ENCODE data around the gene NXPH4. TPM values are rescaled to one million over a fixed set of nuclear protein-coding genes. Genes with fewer than 3 reads are reported as not detected.

The NXPH4 gene
- total and polyA plus RNA-seq, 10 of the 15 experiments (the other 5 are each of a cell fraction or from before 2014, with no cell fraction given): 0.03 to 0.26 TPM; not detected in 8

GRCh38 chr12:57198329-57198728 is 18.3 kb upstream of the NXPH4 start (continued):
- TF ChIP-seq NKRF (conservative IDR thresholded peaks at IDR 0.05) (no peak), PRDM15 (CRISPR knock-in tag; IDR thresholded peaks at IDR 0.05) (no peak)

- Histone ChIP-seq H3K9me3 (replicated peaks; ENCODE audit: control insufficient read depth, insufficient read depth, low read length) (no peaks in the 10 kb centered on the region), H3K4me2 (ENCODE audit: control insufficient read depth, insufficient read depth) (no peak overlapping the region), H3K4me1 (ENCODE audit: control insufficient read depth, insufficient read depth, low read length) (no peaks in the 10 kb centered on the region), H3K79me2 (ENCODE audit: control insufficient read depth, insufficient read depth, low read length) (no peaks in the 10 kb centered on the region), H3K4me3 (no peak overlapping the region), H2AFZ (ENCODE audit: control insufficient read depth, low read depth, low read length) (no peak overlapping the region), H3K36me3 (ENCODE audit: control insufficient read depth in 2 of 2, insufficient read depth in 2 of 2, low read length in 1 of 2) (no peaks in the 10 kb centered on the region; a peak in 1 of 4 replicates), H3K27ac (ENCODE audit: control insufficient read depth, insufficient read depth) (no peak overlapping the region), H3K27me3 (replicated peaks in 1 of 2; ENCODE audit: control insufficient read depth in 2 of 2, insufficient read depth in 2 of 2, low read length in 1 of 2) (no peaks in the 10 kb centered on the region), H3K9ac (ENCODE audit: control insufficient read depth, insufficient read depth, low read length) (no peak overlapping the region), H4K20me1 (ENCODE audit: control insufficient read depth, insufficient read depth) (no peaks in the 10 kb centered on the region)
- ChIA-PET CTCF (no interaction called here), POLR2A (no interaction called here), RAD21 (ENCODE audit: unreplicated experiment) (no interaction called here), SMC1A (ENCODE audit: uncharacterized antibody, unreplicated experiment) (no interaction called here)
- no peak for DNase-seq (ENCODE audit: low read depth, low spot score)
- no peak for FAIRE-seq
- intact Hi-C loops (cut with micrococcal nuclease; ENCODE audit: unreplicated experiment) (no loop called here), in situ Hi-C loops (cut with MboI) (no loop called here)
- 45% methylated on average over 15 of the region's 15 CpGs for WGBS (ENCODE audit: insufficient coverage, insufficient replicate concordance, low lambda C conversion rate, missing lambda C conversion rate)
- TF ChIP-seq FOS (IDR thresholded peaks at IDR 0.05; ENCODE audit: borderline replicate concordance, extremely low read depth, insufficient read length) (no peak), MEF2B (IDR thresholded peaks at IDR 0.05; ENCODE audit: partially characterized antibody, poor library complexity, severe bottlenecking) (no peak), IRF4 (IDR thresholded peaks at IDR 0.05; ENCODE audit: low read depth, low read length) (no peak), TARDBP (IDR thresholded peaks at IDR 0.05; ENCODE audit: borderline replicate concordance) (no peak), ZNF207 (IDR thresholded peaks at IDR 0.05; ENCODE audit: borderline replicate concordance) (no peak), CREB1 (IDR thresholded peaks at IDR 0.05; ENCODE audit: low read depth) (no peak), BCL11A (IDR thresholded peaks at IDR 0.05; ENCODE audit: low read depth, low read length) (no peak), SMAD5 (IDR thresholded peaks at IDR 0.05; ENCODE audit: low read depth) (no peak), KLF5 (IDR thresholded peaks at IDR 0.05; ENCODE audit: partially characterized antibody) (no peak), BMI1 (IDR thresholded peaks at IDR 0.05; ENCODE audit: borderline replicate concordance) (no peak), SUZ12 (IDR thresholded peaks at IDR 0.05; ENCODE audit: unreplicated experiment) (no peak), CEBPB (IDR thresholded peaks at IDR 0.05; ENCODE audit: borderline replicate concordance in 1 of 2, low read depth in 2 of 2, low read length in 2 of 2) (no peak), STAT1 (conservative IDR thresholded peaks at IDR 0.05) (no peak), EED (IDR thresholded peaks at IDR 0.05; ENCODE audit: low read depth) (no peak), SP1 (IDR thresholded peaks at IDR 0.05; ENCODE audit: low read depth, low read length) (no peak), HDGF (IDR thresholded peaks at IDR 0.05) (no peak), POLR2AphosphoS2 (IDR thresholded peaks at IDR 0.05; ENCODE audit: low read depth, low read length) (no peak), KAT2A (conservative IDR thresholded peaks at IDR 0.05; ENCODE audit: control insufficient read depth, low read depth, low read length) (no peak)
- no TSS peak for BruUV-seq (replicated peaks)
- no peak for ATAC-seq
Measured at GRCh38 chr12:57199191-57199590, 17.4 kb upstream of the NXPH4 start.
